Glutamatergic neuron (in vitro differentiated cells): Measurements from ENCODE around the gene EMID1. TPM values are rescaled to one million over a fixed set of nuclear protein-coding genes. Genes with fewer than 3 reads are reported as not detected.
A peak's percentile ranks its signal among the peaks of the same experiment; 100 is the strongest.

ENCODE experiments used
- DNase-seq: peaks from one replicate; pipeline ENCODE4 v3.0.0; 2022
- H3K27ac Mint-ChIP-seq: one replicate; pipeline ENCODE4 v1.8.0; 2020; ENCODE audit warnings: mild to moderate bottlenecking, mixed read lengths, inconsistent platforms; ENCODE audit not compliant: unreplicated experiment
- H3K27me3 Mint-ChIP-seq: one replicate; pipeline ENCODE4 v1.8.0; 2020; ENCODE audit warnings: mild to moderate bottlenecking, moderate library complexity, mixed read lengths, inconsistent platforms; ENCODE audit not compliant: unreplicated experiment
- H3K36me3 Mint-ChIP-seq: one replicate; pipeline ENCODE4 v1.8.0; 2020; ENCODE audit warnings: mild to moderate bottlenecking, mixed read lengths, inconsistent platforms; ENCODE audit not compliant: unreplicated experiment
- H3K4me1 Mint-ChIP-seq: one replicate; pipeline ENCODE4 v1.8.0; 2020; ENCODE audit warnings: mild to moderate bottlenecking, low read depth, mixed read lengths, inconsistent platforms; ENCODE audit not compliant: unreplicated experiment
- H3K4me3 Mint-ChIP-seq: one replicate; pipeline ENCODE4 v1.8.0; 2020; ENCODE audit warnings: mild to moderate bottlenecking, mixed read lengths, inconsistent platforms; ENCODE audit not compliant: unreplicated experiment
- H3K9me3 Mint-ChIP-seq: one replicate; pipeline ENCODE4 v1.8.0; 2020; ENCODE audit warnings: mild to moderate bottlenecking, moderate library complexity, mixed read lengths, inconsistent platforms; ENCODE audit not compliant: unreplicated experiment
- CTCF ChIP-seq: fragments of 200-600 bp; sonication (generic); IDR thresholded peaks from one replicate; pipeline ENCODE4 v1.5.0; 2021; ENCODE audit not compliant: partially characterized antibody, unreplicated experiment
- total RNA-seq: library from RNA; stranded (reverse); fragmentation: NEBNext Ultra II Directional; extraction: Animal tissue kit (Norgen Biotek cat#: 25700); gene quantifications from one replicate; pipeline ENCODE4 v1.2.1, GENCODE V29; 2021; ENCODE audit not compliant: unreplicated experiment

EMID1 gene
- total RNA-seq, 1 donor from 2014 or later, result 0.76 TPM

- Mint-ChIP-seq H3K4me1 (peaks cover 33% of the 10 kb centered on the region), H3K27me3 (peaks cover 9% of the 10 kb centered on the region), H3K9me3 (peaks cover 13% of the 10 kb centered on the region), H3K4me3 (peak within 1 kb of the TSS; percentile 98), H3K36me3 (peaks cover 9% of the 10 kb centered on the region), H3K27ac (peak within 1 kb of the TSS; percentile 99)
- TF ChIP-seq CTCF, result no peak
- peak; percentile 96 for DNase-seq
These were observed 62.3 kb downstream of the EMID1 start, which contains the start of the genes EWSR1 and RHBDD3 for GRCh38 chr22:29267858-29268510. Gene EWSR1, plus strand, starts transcription at chr22:29268268. Its CDS starts 69 bp downstream, at chr22:29268337. Gene RHBDD3, minus strand, starts transcription at chr22:29267981. Its CDS starts 2,355 bp downstream, at chr22:29265626.

- peak overlapping the region; percentile 99 for H3K27ac Mint-ChIP-seq
- H3K36me3 Mint-ChIP-seq, result peaks cover 9% of the 10 kb centered on the region
- peak overlapping the region; percentile 98 for H3K4me3 Mint-ChIP-seq
- peaks cover 13% of the 10 kb centered on the region for H3K9me3 Mint-ChIP-seq
- peaks cover 9% of the 10 kb centered on the region for H3K27me3 Mint-ChIP-seq
- DNase-seq, result peak; percentile 59
- TF ChIP-seq CTCF, result no peak
- peaks cover 38% of the 10 kb centered on the region for H3K4me1 Mint-ChIP-seq
These were observed 63.0 kb downstream of the EMID1 start for GRCh38 chr22:29268511-29269229.

DNA sequence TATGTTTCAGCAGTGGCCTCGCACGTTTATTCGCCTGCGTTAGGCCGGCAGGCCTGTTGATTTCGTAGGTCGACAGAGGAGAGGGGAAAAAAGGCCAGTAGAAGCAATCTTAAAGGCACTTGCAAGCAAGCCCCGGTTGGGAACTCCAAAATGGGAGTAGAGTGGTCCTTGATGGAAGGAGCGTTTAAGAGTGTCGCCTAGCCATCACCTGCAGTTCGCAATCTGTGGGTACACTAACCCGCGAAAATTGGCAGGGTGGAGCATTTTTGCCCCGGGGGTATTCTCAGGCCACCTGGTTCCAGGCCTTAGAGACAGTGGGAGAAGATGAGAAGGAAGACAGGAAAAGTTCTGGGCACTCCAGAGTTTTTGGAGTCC, 63.5 kb downstream of the EMID1 start:
- peaks cover 13% of the 10 kb centered on the region for H3K9me3 Mint-ChIP-seq
- H3K27ac Mint-ChIP-seq, result peak overlapping the region; percentile 80
- H3K36me3 Mint-ChIP-seq, result peaks cover 9% of the 10 kb centered on the region
- H3K4me1 Mint-ChIP-seq, result peaks cover 38% of the 10 kb centered on the region
- no peak for DNase-seq
- peaks cover 9% of the 10 kb centered on the region for H3K27me3 Mint-ChIP-seq
- no peak for TF ChIP-seq CTCF
- H3K4me3 Mint-ChIP-seq, result peak overlapping the region; percentile 97

GRCh38 chr22:29269731-29270474, 64.2 kb downstream of the EMID1 start:
- Mint-ChIP-seq H3K4me1 (peaks cover 38% of the 10 kb centered on the region), H3K27me3 (peaks cover 9% of the 10 kb centered on the region), H3K9me3 (peaks cover 13% of the 10 kb centered on the region), H3K4me3 (peak overlapping the region; percentile 97), H3K27ac (peak overlapping the region; percentile 80), H3K36me3 (peaks cover 9% of the 10 kb centered on the region)
- no peak for DNase-seq
- TF ChIP-seq CTCF, result no peak
